ENCODE results near the gene RBM43. TPM values are rescaled to one million over a fixed set of nuclear protein-coding genes. Genes with fewer than 3 reads are reported as not detected.

The RBM43 gene
- total and polyA plus RNA-seq, 9 of the 15 experiments (the other 6 are each of a cell fraction or from before 2014, with no cell fraction given) = 1.3 to 6.9 (median 3.8) TPM

- peak overlapping the region; percentile 57; the same call in 1 of the 2 replicates for H2AFZ ChIP-seq (ENCODE audit: low read depth, low read length)
- intact Hi-C loops (cut with micrococcal nuclease) = no loop called here
- H3K9me3 ChIP-seq (replicated peaks; ENCODE audit: control insufficient read depth, insufficient read depth, low read depth, low read length) = no peaks in the 10 kb centered on the region
- in situ Hi-C loops (cut with MboI) = no loop called here
- ChIA-PET POLR2A (interaction anchor here (1.1 kb wide), 1 partner anchor 16 kb away, joined by 3 read pairs; no protein-coding TSS in a partner anchor), CTCF (ENCODE audit: low intra/inter-chr PET ratio) (no interaction called here)
- 0 out of 2 replicates have a peak overlapping the region, but pooled peaks have one; percentile 32 for H3K4me2 ChIP-seq (ENCODE audit: insufficient read depth, low read length)
- no peak overlapping the region for H3K4me3 ChIP-seq
- 0% methylated on average over 2 of the region's 2 CpGs for WGBS (ENCODE audit: insufficient coverage, low coverage, missing lambda C conversion rate)
- H3K27me3 ChIP-seq (ENCODE audit: control insufficient read depth in 2 of 2, insufficient read depth in 2 of 2, low read length in 2 of 2) = no peaks in the 10 kb centered on the region
- no peaks in the 10 kb centered on the region for H3K79me2 ChIP-seq (ENCODE audit: control insufficient read depth, insufficient read depth, low read length)
- no peak overlapping the region for H3K9ac ChIP-seq (ENCODE audit: insufficient read depth in 1 of 2, low read depth in 2 of 2, low read length in 2 of 2)
- ATAC-seq = peak; percentile 82
- peak; percentile 35 for FAIRE-seq
- H4K20me1 ChIP-seq (replicated peaks; ENCODE audit: control insufficient read depth, insufficient read depth, low read length) = no peaks in the 10 kb centered on the region
- no TSS peak for BruUV-seq (replicated peaks)
- peaks cover 0 to 9% of the 10 kb centered on the region in 2 experiments; a peak in 3 of 5 replicates for H3K4me1 ChIP-seq (replicated peaks in 1 of 2; ENCODE audit: control insufficient read depth in 2 of 2, insufficient read depth in 2 of 2, low read length in 2 of 2)
- peak; percentile 25 to 64 (median 40) for DNase-seq (ENCODE audit: extremely low read depth in 1 of 4, low spot score in 3 of 4)
- H3K27ac ChIP-seq (ENCODE audit: extremely low read depth, low read depth, low read length) = no peak overlapping the region
- no peaks in the 10 kb centered on the region for H3K36me3 ChIP-seq (ENCODE audit: control insufficient read depth, insufficient read depth, low read length)
- no peaks in the 10 kb centered on the region for H3K9me1 ChIP-seq (ENCODE audit: control insufficient read depth, insufficient read depth, low read length)
- TF ChIP-seq ATF7 (IDR thresholded peaks at IDR 0.05) (peak; percentile 54; the same call in 1 of the 2 replicates), ZNF217 (CRISPR knock-in tag; IDR thresholded peaks at IDR 0.05) (no peak), WHSC1 (IDR thresholded peaks at IDR 0.05; ENCODE audit: low read length) (no peak), MNT (conservative IDR thresholded peaks at IDR 0.05) (peak; percentile 30 to 59; a peak in 2 of 4 replicates), SMAD4 (CRISPR knock-in tag; conservative IDR thresholded peaks at IDR 0.05) (peak; percentile 31; the same call in 1 of the 2 replicates), PKNOX1 (IDR thresholded peaks at IDR 0.05) (peak; percentile 59), MEIS2 (IDR thresholded peaks at IDR 0.05; ENCODE audit: partially characterized antibody) (peak; percentile 85), ID3 (CRISPR knock-in tag; IDR thresholded peaks at IDR 0.05) (no peak), ID3 (tag; IDR thresholded peaks at IDR 0.05) (no peak), POLR2H (tag; IDR thresholded peaks at IDR 0.05; ENCODE audit: low read depth) (peak; percentile 56), STAT5B (CRISPR knock-in tag; IDR thresholded peaks at IDR 0.05) (no peak), C11orf30 (IDR thresholded peaks at IDR 0.05; ENCODE audit: low read depth) (peak; percentile 48; the same call in 1 of the 2 replicates), FOS (IDR thresholded peaks at IDR 0.05; ENCODE audit: extremely low read depth, insufficient read length) (peak; percentile 4), ZNF609 (CRISPR knock-in tag; IDR thresholded peaks at IDR 0.05; ENCODE audit: borderline replicate concordance) (no peak), OTX1 (CRISPR knock-in tag; IDR thresholded peaks at IDR 0.05) (no peak), TEAD1 (CRISPR knock-in tag; IDR thresholded peaks at IDR 0.05) (no peak)
Measured at GRCh38 chr2:151302879-151303278, 41.2 kb upstream of the RBM43 start.

All from K562 (cell line).